ENCODE measurements around the gene ACTG1. TPM values are rescaled to one million over a fixed set of nuclear protein-coding genes. Genes with fewer than 3 reads are reported as not detected.

The ACTG1 gene
- total RNA-seq, 1 experiment from 2014 or later = 4,160 TPM

DNA sequence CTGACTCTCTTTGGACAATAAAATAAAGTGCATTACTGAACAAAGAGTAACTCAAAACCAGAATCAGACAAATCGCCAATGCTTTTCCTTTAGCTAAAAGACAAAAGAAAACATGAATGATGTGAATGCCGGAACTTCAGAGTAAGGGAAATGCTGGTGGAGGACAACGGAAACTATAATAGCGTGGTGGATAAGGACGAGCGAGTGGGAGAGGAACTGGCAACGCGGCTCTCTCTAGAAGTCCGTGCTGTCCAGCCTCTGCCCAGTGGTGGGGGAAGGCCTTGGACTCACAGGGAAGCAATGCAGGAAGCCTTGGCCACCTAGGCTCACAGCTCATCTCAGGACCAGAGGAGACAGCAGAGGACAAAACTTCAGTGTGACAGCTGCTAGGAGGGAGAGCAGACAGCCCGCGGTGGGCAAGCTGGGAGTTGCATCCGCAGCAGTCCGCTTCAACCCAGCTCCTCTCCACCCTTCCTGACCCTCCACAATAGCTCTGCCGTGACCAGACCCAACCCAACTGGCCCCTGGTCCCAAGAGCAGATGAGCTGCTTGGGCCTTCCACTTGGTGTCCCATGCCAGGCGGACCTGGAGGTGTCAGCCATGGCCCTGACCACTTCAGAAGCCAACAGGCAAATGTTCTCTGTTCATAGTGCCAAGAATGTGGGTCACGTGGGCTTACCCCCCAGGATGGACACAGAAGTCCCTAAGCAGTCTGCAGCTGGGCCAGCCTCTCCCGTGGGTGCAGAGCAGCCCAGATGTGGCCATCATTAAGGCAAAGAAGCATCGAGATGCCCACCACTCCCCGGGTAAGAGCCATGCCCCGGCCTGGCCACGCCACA lies 44.9 kb upstream of the ACTG1 start:
- Histone ChIP-seq H3K27ac (ENCODE audit: insufficient read length, low read depth, low read length) (no peak overlapping the region), H2AK5ac (ENCODE audit: insufficient read length, low read length) (no peak overlapping the region), H3K9ac (ENCODE audit: extremely low read depth, insufficient read length, low read length) (no peak overlapping the region), H2AFZ (ENCODE audit: low read length) (no peak overlapping the region), H3K4me2 (ENCODE audit: insufficient read depth, insufficient read length, low read length) (no peak overlapping the region), H3K4me1 (ENCODE audit: insufficient read depth, low read length) (no peaks in the 10 kb centered on the region; the same call in 1 of the 2 replicates), H3K4ac (ENCODE audit: low read depth, low read length) (no peak overlapping the region), H3K79me1 (ENCODE audit: insufficient read depth, low read depth, low read length, poor library complexity, severe bottlenecking) (no peaks in the 10 kb centered on the region), H4K5ac (ENCODE audit: insufficient read length, low read depth, low read length) (no peak overlapping the region), H4K20me1 (ENCODE audit: control insufficient read depth, insufficient read depth, insufficient read length) (no peaks in the 10 kb centered on the region), H3K14ac (ENCODE audit: insufficient read depth, low read length) (no peak overlapping the region), H3K18ac (ENCODE audit: insufficient read length, low read depth, low read length) (no peak overlapping the region), H3K56ac (ENCODE audit: insufficient read length, low read depth, low read length) (no peak overlapping the region), H3K23me2 (ENCODE audit: insufficient read length, low read depth, low read length, poor library complexity, severe bottlenecking) (peaks cover 6% of the 10 kb centered on the region), H2BK15ac (ENCODE audit: low read depth, low read length) (no peak overlapping the region), H2BK120ac (ENCODE audit: low read depth, low read length, poor library complexity, severe bottlenecking) (no peak overlapping the region), H2BK12ac (ENCODE audit: insufficient read length, low read depth, low read length) (no peak overlapping the region), H3K27me3 (ENCODE audit: insufficient read depth, low read length) (no peaks in the 10 kb centered on the region), H4K91ac (ENCODE audit: insufficient read length, low read depth, low read length) (no peak overlapping the region), H3K23ac (ENCODE audit: insufficient read length, low read depth, low read length) (no peak overlapping the region), H3K9me3 (ENCODE audit: control insufficient read depth, low read depth, low read length) (no peaks in the 10 kb centered on the region), H2BK5ac (ENCODE audit: insufficient read length, low read length) (no peak overlapping the region), H4K8ac (replicated peaks; ENCODE audit: insufficient read length, low read depth, low read length) (no peak overlapping the region), H3T11ph (ENCODE audit: low read length) (no peak overlapping the region), H3K79me2 (ENCODE audit: insufficient read depth, low read length) (no peaks in the 10 kb centered on the region), H2BK20ac (ENCODE audit: low read depth, low read length, poor library complexity, severe bottlenecking) (no peak overlapping the region)
- H3K27me3 Mint-ChIP-seq (ENCODE audit: low read depth) = no peaks in the 10 kb centered on the region
- no peaks in the 10 kb centered on the region for H3K9me3 Mint-ChIP-seq
- DNase-seq = no peak
- TF ChIP-seq, protein P1, sequence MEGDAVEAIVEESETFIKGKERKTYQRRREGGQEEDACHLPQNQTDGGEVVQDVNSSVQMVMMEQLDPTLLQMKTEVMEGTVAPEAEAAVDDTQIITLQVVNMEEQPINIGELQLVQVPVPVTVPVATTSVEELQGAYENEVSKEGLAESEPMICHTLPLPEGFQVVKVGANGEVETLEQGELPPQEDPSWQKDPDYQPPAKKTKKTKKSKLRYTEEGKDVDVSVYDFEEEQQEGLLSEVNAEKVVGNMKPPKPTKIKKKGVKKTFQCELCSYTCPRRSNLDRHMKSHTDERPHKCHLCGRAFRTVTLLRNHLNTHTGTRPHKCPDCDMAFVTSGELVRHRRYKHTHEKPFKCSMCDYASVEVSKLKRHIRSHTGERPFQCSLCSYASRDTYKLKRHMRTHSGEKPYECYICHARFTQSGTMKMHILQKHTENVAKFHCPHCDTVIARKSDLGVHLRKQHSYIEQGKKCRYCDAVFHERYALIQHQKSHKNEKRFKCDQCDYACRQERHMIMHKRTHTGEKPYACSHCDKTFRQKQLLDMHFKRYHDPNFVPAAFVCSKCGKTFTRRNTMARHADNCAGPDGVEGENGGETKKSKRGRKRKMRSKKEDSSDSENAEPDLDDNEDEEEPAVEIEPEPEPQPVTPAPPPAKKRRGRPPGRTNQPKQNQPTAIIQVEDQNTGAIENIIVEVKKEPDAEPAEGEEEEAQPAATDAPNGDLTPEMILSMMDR (conservative IDR thresholded peaks at IDR 0.05) = no peak
- H3K4me1 Mint-ChIP-seq = peaks cover 10 to 11% of the 10 kb centered on the region in 2 experiments
- H3K36me3 Mint-ChIP-seq (ENCODE audit: insufficient read depth in 1 of 3, low read depth in 3 of 3) = peaks cover 3 to 52% (median 45%) of the 10 kb centered on the region in 3 experiments; a peak in 6 of 7 replicates
- peak overlapping the region in 1 of 3 experiments; percentile 70; a peak in 3 of 7 replicates for H3K27ac Mint-ChIP-seq
- WGBS (ENCODE audit: extremely low coverage, insufficient read length, low lambda C conversion rate) = no CpG with 5 or more reads among the region's 21 CpGs
- no peak overlapping the region for H3K4me3 Mint-ChIP-seq

Data from H9 (cell line).